Hepatocyte (in vitro differentiated cells): ENCODE results near the gene CASTOR2. TPM values are rescaled to one million over a fixed set of nuclear protein-coding genes. Genes with fewer than 3 reads are reported as not detected.
"Not testable (repeated sequence)": the region's sequence is repeated elsewhere in the genome, so short reads cannot be mapped to it uniquely, and the experiment has no call there.

Experiments used
- DNase-seq: peaks from one replicate; pipeline ENCODE4 v3.0.0-alpha.2; 2016; ENCODE audit warnings: low spot score
- H2AFZ ChIP-seq: fragments of 200-600 bp; sonication (generic); 2 replicates; pipeline ENCODE4 v1.6.0; 2016; ENCODE audit warnings: antibody characterized with exemption, mild to moderate bottlenecking
- H3K27ac ChIP-seq: fragments of 200-600 bp; sonication (generic); 2 replicates; pipeline ENCODE4 v1.5.1; 2016; ENCODE audit warnings: mild to moderate bottlenecking
- H3K27me3 ChIP-seq: fragments of 200-600 bp; sonication (generic); 2 replicates; pipeline ENCODE4 v1.6.1; 2016
- H3K36me3 ChIP-seq: fragments of 200-600 bp; sonication (generic); replicated peaks from 2 replicates; pipeline ENCODE4 v1.5.1; 2016; ENCODE audit warnings: low read depth; ENCODE audit not compliant: insufficient read depth
- H3K4me1 ChIP-seq: fragments of 200-600 bp; sonication (generic); 2 replicates; pipeline ENCODE4 v1.5.1; 2016; ENCODE audit warnings: mild to moderate bottlenecking, moderate library complexity; ENCODE audit not compliant: insufficient read depth
- H3K4me2 ChIP-seq: fragments of 200-600 bp; sonication (generic); 2 replicates; pipeline ENCODE4 v1.6.0; 2016
- H3K4me3 ChIP-seq: fragments of 200-600 bp; sonication (generic); 2 replicates; pipeline ENCODE4 v1.5.1; 2016; ENCODE audit warnings: mild to moderate bottlenecking
- H3K79me2 ChIP-seq: fragments of 200-600 bp; sonication (generic); 2 replicates; pipeline ENCODE4 v1.6.0; 2017; ENCODE audit warnings: mild to moderate bottlenecking
- H3K9me2 ChIP-seq: fragments of 200-600 bp; sonication (generic); replicated peaks from 2 replicates; pipeline ENCODE4 v1.6.0; 2017; ENCODE audit warnings: mild to moderate bottlenecking; ENCODE audit not compliant: insufficient read depth
- H3K9me3 ChIP-seq: fragments of 200-600 bp; sonication (generic); 2 replicates; pipeline ENCODE4 v1.5.1; 2016; ENCODE audit warnings: low read depth, mild to moderate bottlenecking
- H4K20me1 ChIP-seq: fragments of 200-600 bp; sonication (generic); 2 replicates; pipeline ENCODE4 v1.6.0; 2016; ENCODE audit warnings: mild to moderate bottlenecking; ENCODE audit not compliant: insufficient read depth, poor library complexity, severe bottlenecking
- EZH2 ChIP-seq: fragments of 200-600 bp; sonication (generic); IDR thresholded peaks from 2 replicates; pipeline ENCODE4 v1.6.1; 2016; ENCODE audit warnings: antibody characterized with exemption, mild to moderate bottlenecking, borderline replicate concordance
- EZH2phosphoT487 ChIP-seq: fragments of 200-600 bp; sonication (generic); IDR thresholded peaks from one replicate; pipeline ENCODE4 v1.6.1; 2018; ENCODE audit warnings: antibody characterized with exemption, mild to moderate bottlenecking, low read depth, moderate library complexity; ENCODE audit not compliant: unreplicated experiment, severe bottlenecking
- WGBS: methylation state at CpG from one replicate; pipeline ENCODE4 v1.1.6; 2016; ENCODE audit warnings: low lambda C conversion rate; ENCODE audit errors: missing lambda C conversion rate; 5-methylcytosine and 5-hydroxymethylcytosine counted together
- polyA plus RNA-seq: library from polyadenylated mRNA; unstranded; fragments of >200 nt; fragmentation: Nextera tagmentation; extraction: Ambion mirVana; gene quantifications from 2 replicates; pipeline ENCODE4 v1.2.1, GENCODE V29; 2016
- total RNA-seq: library from RNA; depleted of rRNA; stranded (reverse); fragments of >200 nt; gene quantifications from 2 replicates; pipeline ENCODE4 v1.2.3, GENCODE V29; 2014
- TF ChIP-seq, protein P1 (sequence below): fragments of 200-600 bp; sonication (generic); IDR thresholded peaks from 2 replicates; pipeline ENCODE4 v1.5.1; 2016; ENCODE audit warnings: antibody characterized with exemption, mild to moderate bottlenecking; ENCODE audit not compliant: poor library complexity

Gene CASTOR2
- total and polyA plus RNA-seq, 2 experiments from 2014 or later: 11.5 to 19.9 TPM

DNA sequence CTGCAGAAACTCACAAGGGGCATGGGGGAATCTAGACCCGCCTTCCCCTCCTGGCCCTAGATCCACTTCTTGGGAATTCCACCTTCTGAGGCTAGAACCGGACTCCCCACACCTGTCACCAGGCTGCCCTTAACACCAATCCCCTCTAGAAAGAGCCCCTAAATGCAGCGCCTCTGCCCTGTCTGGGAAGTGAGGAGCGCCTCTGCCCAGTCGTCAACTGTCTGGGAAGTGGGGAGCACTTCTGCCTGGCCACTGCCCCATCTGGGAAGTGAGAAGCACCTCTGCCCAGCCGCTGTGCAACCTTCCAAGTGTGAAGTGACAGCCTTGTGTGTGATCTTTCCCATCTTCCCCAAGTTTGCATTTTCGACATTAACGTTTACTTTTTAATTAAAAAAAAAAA lies 100.3 kb downstream of the CASTOR2 start:
- TF ChIP-seq EZH2phosphoT487: no peak
- no peak for TF ChIP-seq EZH2
- TF ChIP-seq, protein P1, sequence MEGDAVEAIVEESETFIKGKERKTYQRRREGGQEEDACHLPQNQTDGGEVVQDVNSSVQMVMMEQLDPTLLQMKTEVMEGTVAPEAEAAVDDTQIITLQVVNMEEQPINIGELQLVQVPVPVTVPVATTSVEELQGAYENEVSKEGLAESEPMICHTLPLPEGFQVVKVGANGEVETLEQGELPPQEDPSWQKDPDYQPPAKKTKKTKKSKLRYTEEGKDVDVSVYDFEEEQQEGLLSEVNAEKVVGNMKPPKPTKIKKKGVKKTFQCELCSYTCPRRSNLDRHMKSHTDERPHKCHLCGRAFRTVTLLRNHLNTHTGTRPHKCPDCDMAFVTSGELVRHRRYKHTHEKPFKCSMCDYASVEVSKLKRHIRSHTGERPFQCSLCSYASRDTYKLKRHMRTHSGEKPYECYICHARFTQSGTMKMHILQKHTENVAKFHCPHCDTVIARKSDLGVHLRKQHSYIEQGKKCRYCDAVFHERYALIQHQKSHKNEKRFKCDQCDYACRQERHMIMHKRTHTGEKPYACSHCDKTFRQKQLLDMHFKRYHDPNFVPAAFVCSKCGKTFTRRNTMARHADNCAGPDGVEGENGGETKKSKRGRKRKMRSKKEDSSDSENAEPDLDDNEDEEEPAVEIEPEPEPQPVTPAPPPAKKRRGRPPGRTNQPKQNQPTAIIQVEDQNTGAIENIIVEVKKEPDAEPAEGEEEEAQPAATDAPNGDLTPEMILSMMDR: no peak
- Histone ChIP-seq H3K36me3 (no peaks in the 10 kb centered on the region), H4K20me1 (no peaks in the 10 kb centered on the region), H3K27me3 (no peaks in the 10 kb centered on the region), H2AFZ (no peak overlapping the region), H3K4me2 (no peak overlapping the region), H3K27ac (no peak overlapping the region), H3K9me3 (no peaks in the 10 kb centered on the region), H3K4me3 (no peak overlapping the region), H3K9me2 (no peaks in the 10 kb centered on the region), H3K79me2 (no peaks in the 10 kb centered on the region), H3K4me1 (no peaks in the 10 kb centered on the region)
- no peak for DNase-seq
- WGBS: 99% methylated on average over 8 of the region's 8 CpGs

DNA sequence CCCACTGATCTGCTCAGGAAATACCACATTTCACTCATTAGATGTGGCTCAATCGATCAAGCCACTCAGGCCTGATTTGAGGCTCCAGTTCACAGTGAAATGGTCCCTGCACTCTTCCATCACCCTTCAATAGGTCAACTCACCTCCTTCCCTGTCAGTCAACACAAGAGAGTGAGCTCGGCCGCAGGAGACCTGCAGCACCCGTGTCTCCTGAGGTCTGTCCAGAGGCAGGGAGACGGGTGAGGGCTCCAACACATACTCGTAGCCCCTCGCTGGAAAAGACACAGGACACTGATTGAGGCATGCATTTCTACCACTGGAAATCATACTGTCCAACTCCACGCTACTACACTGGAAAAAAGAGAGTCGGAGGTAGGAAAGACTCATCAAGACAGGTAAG lies 102.0 kb downstream of the CASTOR2 start:
- 98% methylated on average over 9 of the region's 9 CpGs for whole genome bisulfite sequencing
- no peaks in the 10 kb centered on the region for H3K36me3 ChIP-seq

GRCh38 chr7:75072981-75073283 lies 108.4 kb downstream of the CASTOR2 start:
- Histone ChIP-seq H3K36me3 (no peaks in the 10 kb centered on the region), H3K79me2 (peaks cover 23% of the 10 kb centered on the region), H2AFZ (peak overlapping the region; percentile 73), H3K4me2 (peak overlapping the region; percentile 87), H3K9me3 (no peaks in the 10 kb centered on the region), H3K4me3 (peak overlapping the region; percentile 75), H3K27ac (peak overlapping the region; percentile 94), H3K4me1 (peaks cover 8% of the 10 kb centered on the region), H3K9me2 (no peaks in the 10 kb centered on the region), H3K27me3 (no peaks in the 10 kb centered on the region), H4K20me1 (no peaks in the 10 kb centered on the region)
- DNase-seq: no peak
- 4% methylated on average over 9 of the region's 9 CpGs for WGBS
- TF ChIP-seq, protein P1: no peak
- TF ChIP-seq EZH2 (no peak), EZH2phosphoT487 (no peak)

More for the DNA sequence above, 102.0 kb downstream of the CASTOR2 start:
- H3K9me2 ChIP-seq: no peaks in the 10 kb centered on the region
- no peaks in the 10 kb centered on the region for H3K4me1 ChIP-seq
- DNase-seq: no peak
- H3K27ac ChIP-seq: no peak overlapping the region
- no peak overlapping the region for H3K4me2 ChIP-seq
- no peaks in the 10 kb centered on the region for H4K20me1 ChIP-seq
- no peaks in the 10 kb centered on the region for H3K9me3 ChIP-seq
- no peak overlapping the region for H3K4me3 ChIP-seq
- H3K79me2 ChIP-seq: peaks cover 8% of the 10 kb centered on the region
- TF ChIP-seq EZH2 (no peak), EZH2phosphoT487 (no peak)
- TF ChIP-seq, protein P1: no peak
- no peak overlapping the region for H2AFZ ChIP-seq
- H3K27me3 ChIP-seq: no peaks in the 10 kb centered on the region

DNA sequence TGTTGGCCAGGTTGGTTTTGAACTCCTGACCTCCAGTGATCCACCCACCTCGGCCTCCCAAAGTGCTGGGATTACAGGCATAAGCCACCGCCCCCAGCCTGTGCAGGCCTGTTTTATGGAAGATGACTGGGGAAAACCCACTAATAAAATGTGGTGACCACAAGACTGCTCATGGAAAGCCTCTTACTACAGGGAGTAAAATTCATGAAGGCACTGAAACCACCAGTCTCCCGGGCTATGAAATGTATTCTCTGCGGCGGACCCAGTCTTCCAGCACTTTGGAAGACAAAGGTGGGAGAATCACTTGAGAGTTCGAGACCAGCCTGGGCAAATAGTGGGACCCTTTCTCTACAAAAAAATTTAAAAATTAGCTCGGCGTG lies 109.7 kb downstream of the CASTOR2 start:
- not testable (repeated sequence) for H3K4me3 ChIP-seq, H3K9me2 ChIP-seq, H3K9me3 ChIP-seq, H3K36me3 ChIP-seq, H3K27me3 ChIP-seq, H3K4me1 ChIP-seq, H4K20me1 ChIP-seq, DNase-seq
- WGBS: 82% methylated on average over 6 of the region's 8 CpGs
- H2AFZ ChIP-seq: peak overlapping the region; percentile 85
- H3K4me2 ChIP-seq: peak overlapping the region; percentile 85
- H3K79me2 ChIP-seq: peaks cover 23% of the 10 kb centered on the region
- H3K27ac ChIP-seq: peak overlapping the region; percentile 94

Other genes with a start within 250 kb of the CASTOR2 start
- not detected in 2 replicates for gene NCF1, start 190.7 kb upstream of the CASTOR2 start, total RNA-seq
- gene NCF1, start 190.7 kb upstream of the CASTOR2 start, polyA plus RNA-seq: 0.42 and 1.2 TPM in 2 replicates
- 9.8 and 19.7 TPM in 2 replicates for gene GTF2IRD2, start 113.1 kb upstream of the CASTOR2 start, total RNA-seq
- 22.1 and 27.2 TPM in 2 replicates for gene GTF2IRD2, start 113.1 kb upstream of the CASTOR2 start, polyA plus RNA-seq
- 47.8 and 52.6 TPM in 2 replicates for gene RCC1L, start 109.1 kb downstream of the CASTOR2 start, total RNA-seq
- 44.5 and 53.6 TPM in 2 replicates for gene RCC1L, start 109.1 kb downstream of the CASTOR2 start, polyA plus RNA-seq
- 18.2 and 26.8 TPM in 2 replicates for gene GTF2IRD2B, start 127.9 kb downstream of the CASTOR2 start, total RNA-seq
- gene GTF2IRD2B, start 127.9 kb downstream of the CASTOR2 start, polyA plus RNA-seq: 27.2 and 29.6 TPM in 2 replicates